Upper lobe of left lung (tissue), 4 donors: ENCODE results near the gene PMM1.

Experiments used
- EP300 ChIP-seq, 4 donors: sonication (generic); formaldehyde crosslinking; IDR thresholded peaks; one replicate each; pipeline ENCODE4 v1.5.1; 2017; ENCODE audit warnings: antibody characterized with exemption in 4 of 4, control low read depth in 2 of 4
- POLR2A ChIP-seq, 4 donors: fragments of 450-650 bp; IDR thresholded peaks; one replicate each; pipeline ENCODE4 v1.5.1; 2016 to 2017; ENCODE audit warnings: antibody characterized with exemption in 4 of 4, mild to moderate bottlenecking in 2 of 4
- TF ChIP-seq, protein P1 (sequence below), 6 experiments: fragments of 450-650 bp in 4 of 6; fragments of 200-600 bp in 2 of 6; sonication (generic) in 2 of 6; IDR thresholded peaks; one replicate each; pipeline ENCODE4 v1.5.1; 2016 to 2019; ENCODE audit warnings: antibody characterized with exemption in 6 of 6

- TF ChIP-seq, protein P1, sequence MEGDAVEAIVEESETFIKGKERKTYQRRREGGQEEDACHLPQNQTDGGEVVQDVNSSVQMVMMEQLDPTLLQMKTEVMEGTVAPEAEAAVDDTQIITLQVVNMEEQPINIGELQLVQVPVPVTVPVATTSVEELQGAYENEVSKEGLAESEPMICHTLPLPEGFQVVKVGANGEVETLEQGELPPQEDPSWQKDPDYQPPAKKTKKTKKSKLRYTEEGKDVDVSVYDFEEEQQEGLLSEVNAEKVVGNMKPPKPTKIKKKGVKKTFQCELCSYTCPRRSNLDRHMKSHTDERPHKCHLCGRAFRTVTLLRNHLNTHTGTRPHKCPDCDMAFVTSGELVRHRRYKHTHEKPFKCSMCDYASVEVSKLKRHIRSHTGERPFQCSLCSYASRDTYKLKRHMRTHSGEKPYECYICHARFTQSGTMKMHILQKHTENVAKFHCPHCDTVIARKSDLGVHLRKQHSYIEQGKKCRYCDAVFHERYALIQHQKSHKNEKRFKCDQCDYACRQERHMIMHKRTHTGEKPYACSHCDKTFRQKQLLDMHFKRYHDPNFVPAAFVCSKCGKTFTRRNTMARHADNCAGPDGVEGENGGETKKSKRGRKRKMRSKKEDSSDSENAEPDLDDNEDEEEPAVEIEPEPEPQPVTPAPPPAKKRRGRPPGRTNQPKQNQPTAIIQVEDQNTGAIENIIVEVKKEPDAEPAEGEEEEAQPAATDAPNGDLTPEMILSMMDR (IDR thresholded peaks at IDR 0.05): no peak
- TF ChIP-seq EP300 (IDR thresholded peaks at IDR 0.05): no peak
- no peak for TF ChIP-seq POLR2A (IDR thresholded peaks at IDR 0.05)
These were observed 9.4 kb upstream of the PMM1 start for GRCh38 chr22:41598891-41599635.
